Glutamatergic neuron (in vitro differentiated cells): ENCODE measurements around the gene WDR27. TPM values are rescaled to one million over a fixed set of nuclear protein-coding genes. Genes with fewer than 3 reads are reported as not detected.

Source experiments
- DNase-seq: peaks from one replicate; pipeline ENCODE4 v3.0.0; 2022
- H3K27ac Mint-ChIP-seq: one replicate; pipeline ENCODE4 v1.8.0; 2020; ENCODE audit warnings: mild to moderate bottlenecking, mixed read lengths, inconsistent platforms; ENCODE audit not compliant: unreplicated experiment
- H3K27me3 Mint-ChIP-seq: one replicate; pipeline ENCODE4 v1.8.0; 2020; ENCODE audit warnings: mild to moderate bottlenecking, moderate library complexity, mixed read lengths, inconsistent platforms; ENCODE audit not compliant: unreplicated experiment
- H3K36me3 Mint-ChIP-seq: one replicate; pipeline ENCODE4 v1.8.0; 2020; ENCODE audit warnings: mild to moderate bottlenecking, mixed read lengths, inconsistent platforms; ENCODE audit not compliant: unreplicated experiment
- H3K4me1 Mint-ChIP-seq: one replicate; pipeline ENCODE4 v1.8.0; 2020; ENCODE audit warnings: mild to moderate bottlenecking, low read depth, mixed read lengths, inconsistent platforms; ENCODE audit not compliant: unreplicated experiment
- H3K4me3 Mint-ChIP-seq: one replicate; pipeline ENCODE4 v1.8.0; 2020; ENCODE audit warnings: mild to moderate bottlenecking, mixed read lengths, inconsistent platforms; ENCODE audit not compliant: unreplicated experiment
- H3K9me3 Mint-ChIP-seq: one replicate; pipeline ENCODE4 v1.8.0; 2020; ENCODE audit warnings: mild to moderate bottlenecking, moderate library complexity, mixed read lengths, inconsistent platforms; ENCODE audit not compliant: unreplicated experiment
- CTCF ChIP-seq: fragments of 200-600 bp; sonication (generic); IDR thresholded peaks from one replicate; pipeline ENCODE4 v1.5.0; 2021; ENCODE audit not compliant: partially characterized antibody, unreplicated experiment
- total RNA-seq: library from RNA; stranded (reverse); fragmentation: NEBNext Ultra II Directional; extraction: Animal tissue kit (Norgen Biotek cat#: 25700); gene quantifications from one replicate; pipeline ENCODE4 v1.2.1, GENCODE V29; 2021; ENCODE audit not compliant: unreplicated experiment

The WDR27 gene
- total RNA-seq, 1 donor from 2014 or later, result 64.8 TPM

GRCh38 chr6:169487579-169488436 lies 214.0 kb downstream of the WDR27 start:
- Mint-ChIP-seq H3K4me1 (peaks cover 3% of the 10 kb centered on the region), H3K36me3 (peaks cover 3% of the 10 kb centered on the region), H3K4me3 (no peak overlapping the region), H3K9me3 (peaks cover 2% of the 10 kb centered on the region), H3K27ac (no peak overlapping the region), H3K27me3 (peaks cover 3% of the 10 kb centered on the region)
- TF ChIP-seq CTCF, result no peak
- DNase-seq, result no peak

GRCh38 chr6:169479783-169480495 lies 221.9 kb downstream of the WDR27 start:
- H3K4me3 Mint-ChIP-seq, result no peak overlapping the region
- H3K9me3 Mint-ChIP-seq, result peaks cover 7% of the 10 kb centered on the region
- no peaks in the 10 kb centered on the region for H3K27me3 Mint-ChIP-seq
- no peak for DNase-seq
- TF ChIP-seq CTCF, result no peak
- H3K27ac Mint-ChIP-seq, result no peak overlapping the region
- H3K4me1 Mint-ChIP-seq, result no peaks in the 10 kb centered on the region
- H3K36me3 Mint-ChIP-seq, result peaks cover 18% of the 10 kb centered on the region

GRCh38 chr6:169474362-169474761 lies 227.5 kb downstream of the WDR27 start:
- peaks cover 17% of the 10 kb centered on the region for H3K36me3 Mint-ChIP-seq

GRCh38 chr6:169473663-169474062 lies 228.2 kb downstream of the WDR27 start:
- no peak for DNase-seq
- Mint-ChIP-seq H3K9me3 (peaks cover 3% of the 10 kb centered on the region), H3K4me1 (no peaks in the 10 kb centered on the region), H3K36me3 (peaks cover 17% of the 10 kb centered on the region), H3K27me3 (no peaks in the 10 kb centered on the region), H3K4me3 (no peak overlapping the region), H3K27ac (no peak overlapping the region)
- TF ChIP-seq CTCF, result no peak

More at GRCh38 chr6:169474362-169474761, 227.5 kb downstream of the WDR27 start:
- Mint-ChIP-seq H3K4me3 (no peak overlapping the region), H3K4me1 (no peaks in the 10 kb centered on the region), H3K9me3 (peaks cover 2% of the 10 kb centered on the region), H3K27ac (no peak overlapping the region), H3K27me3 (no peaks in the 10 kb centered on the region)
- no peak for TF ChIP-seq CTCF
- DNase-seq, result no peak
